Endodermal cell (in vitro differentiated cells): ENCODE measurements around the gene CTNNA1. TPM values are rescaled to one million over a fixed set of nuclear protein-coding genes. Genes with fewer than 3 reads are reported as not detected.

ENCODE experiments used
- DNase-seq: peaks from one replicate; pipeline ENCODE4 v3.0.0-alpha.2; 2017
- H3K27ac ChIP-seq: 2 replicates; pipeline ENCODE4 v1.5.1; 2013; ENCODE audit warnings: mild to moderate bottlenecking, low read depth, low read length, moderate library complexity
- H3K27me3 ChIP-seq: 2 replicates; pipeline ENCODE4 v1.6.1; 2013; ENCODE audit warnings: mild to moderate bottlenecking, low read length, moderate library complexity; ENCODE audit not compliant: insufficient read depth, control insufficient read depth, poor library complexity, severe bottlenecking
- H3K36me3 ChIP-seq: 2 replicates; pipeline ENCODE4 v1.7.0; 2013; ENCODE audit warnings: mild to moderate bottlenecking, low read length, moderate library complexity; ENCODE audit not compliant: control insufficient read depth, insufficient read depth
- H3K4me1 ChIP-seq: one replicate; pipeline ENCODE4 v1.7.0; 2013; ENCODE audit warnings: low read length; ENCODE audit not compliant: control insufficient read depth, insufficient read depth
- H3K4me3 ChIP-seq: 2 replicates; pipeline ENCODE4 v1.5.1; 2013; ENCODE audit warnings: mild to moderate bottlenecking, low read length, moderate library complexity
- H3K9ac ChIP-seq: 2 replicates; pipeline ENCODE4 v1.6.1; 2013; ENCODE audit warnings: mild to moderate bottlenecking, low read length, moderate library complexity; ENCODE audit not compliant: poor library complexity, severe bottlenecking; ENCODE audit errors: extremely low read depth
- H3K9me3 ChIP-seq: 2 replicates; pipeline ENCODE4 v1.6.1; 2013; ENCODE audit warnings: mild to moderate bottlenecking, low read length, moderate library complexity; ENCODE audit not compliant: control insufficient read depth
- H3K27ac Mint-ChIP-seq: 2 replicates; pipeline ENCODE4 v1.8.0; 2020; ENCODE audit warnings: mixed read lengths
- H3K27me3 Mint-ChIP-seq: 2 replicates; pipeline ENCODE4 v1.8.0; 2021; ENCODE audit warnings: mild to moderate bottlenecking, mixed read lengths; ENCODE audit not compliant: insufficient read depth
- H3K36me3 Mint-ChIP-seq: 2 replicates; pipeline ENCODE4 v1.8.0; 2020; ENCODE audit warnings: low read depth, mixed read lengths
- H3K4me1 Mint-ChIP-seq: 2 replicates; pipeline ENCODE4 v1.8.0; 2020; ENCODE audit warnings: mixed read lengths
- H3K4me3 Mint-ChIP-seq: 2 replicates; pipeline ENCODE4 v1.8.0; 2020; ENCODE audit warnings: mild to moderate bottlenecking, moderate library complexity, mixed read lengths
- H3K9me3 Mint-ChIP-seq: 2 replicates; pipeline ENCODE4 v1.8.0; 2020; ENCODE audit warnings: mild to moderate bottlenecking, mixed read lengths
- WGBS, 2 experiments: methylation state at CpG; one replicate each; pipeline versions ENCODE4 v1.1.5 to v1.1.7; 2013; ENCODE audit warnings: missing lambda C conversion rate in 2 of 2, mixed read lengths in 1 of 2; ENCODE audit not compliant: insufficient coverage in 1 of 2, insufficient read length in 1 of 2; 5-methylcytosine and 5-hydroxymethylcytosine counted together
- total RNA-seq, 2 donors: library from RNA; stranded (reverse); fragmentation: NEBNext Ultra II Directional in 1 of 2; extraction: Animal tissue kit (Norgen Biotek cat#: 25700) in 1 of 2; gene quantifications; 2 replicates in 1 of 2; 3 replicates in 1 of 2; pipeline ENCODE4 v1.2.1, GENCODE V29; 2021
- TF ChIP-seq, protein P1 (sequence below): fragments of 200-600 bp; sonication (generic); conservative IDR thresholded peaks from 2 replicates; pipeline ENCODE4 v1.5.0; 2021; ENCODE audit warnings: antibody characterized with exemption, mild to moderate bottlenecking

The CTNNA1 gene
- total RNA-seq, 2 donors from 2014 or later: 298 to 305 TPM

DNA sequence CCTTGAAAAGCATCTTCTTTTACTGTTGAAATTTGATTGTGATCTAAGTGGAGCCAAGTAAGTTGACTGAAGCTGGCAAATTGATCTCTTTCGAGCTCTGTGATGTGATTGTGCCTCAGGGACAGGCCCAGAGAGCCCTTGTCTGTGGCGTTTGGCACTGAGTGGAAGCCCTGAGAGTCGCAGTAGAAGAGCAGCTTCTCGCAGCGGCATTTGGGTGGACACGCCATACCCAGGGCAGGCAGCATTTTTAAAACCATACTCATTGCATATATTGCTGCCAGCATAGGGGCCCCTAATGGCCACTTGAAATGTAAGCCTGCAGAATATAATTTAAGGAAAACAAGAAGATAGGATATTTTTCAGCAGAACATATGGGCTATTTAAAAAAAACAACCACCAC, 121.0 kb downstream of the CTNNA1 start:
- Histone ChIP-seq H3K9ac (no peak overlapping the region), H3K4me3 (no peak overlapping the region), H3K36me3 (peaks cover 13% of the 10 kb centered on the region), H3K9me3 (no peaks in the 10 kb centered on the region), H3K4me1 (peaks cover 15% of the 10 kb centered on the region), H3K27ac (no peak overlapping the region), H3K27me3 (no peaks in the 10 kb centered on the region)
- peaks cover 59% of the 10 kb centered on the region for H3K4me1 Mint-ChIP-seq
- no peaks in the 10 kb centered on the region for H3K27me3 Mint-ChIP-seq
- H3K4me3 Mint-ChIP-seq: no peak overlapping the region
- H3K9me3 Mint-ChIP-seq: no peaks in the 10 kb centered on the region
- DNase-seq: no peak
- peaks cover 10% of the 10 kb centered on the region for H3K36me3 Mint-ChIP-seq
- no peak overlapping the region for H3K27ac Mint-ChIP-seq
- WGBS, 2 experiments: 94 to 100% methylated on average over 1 to 6 of the region's 6 CpGs
- TF ChIP-seq, protein P1, sequence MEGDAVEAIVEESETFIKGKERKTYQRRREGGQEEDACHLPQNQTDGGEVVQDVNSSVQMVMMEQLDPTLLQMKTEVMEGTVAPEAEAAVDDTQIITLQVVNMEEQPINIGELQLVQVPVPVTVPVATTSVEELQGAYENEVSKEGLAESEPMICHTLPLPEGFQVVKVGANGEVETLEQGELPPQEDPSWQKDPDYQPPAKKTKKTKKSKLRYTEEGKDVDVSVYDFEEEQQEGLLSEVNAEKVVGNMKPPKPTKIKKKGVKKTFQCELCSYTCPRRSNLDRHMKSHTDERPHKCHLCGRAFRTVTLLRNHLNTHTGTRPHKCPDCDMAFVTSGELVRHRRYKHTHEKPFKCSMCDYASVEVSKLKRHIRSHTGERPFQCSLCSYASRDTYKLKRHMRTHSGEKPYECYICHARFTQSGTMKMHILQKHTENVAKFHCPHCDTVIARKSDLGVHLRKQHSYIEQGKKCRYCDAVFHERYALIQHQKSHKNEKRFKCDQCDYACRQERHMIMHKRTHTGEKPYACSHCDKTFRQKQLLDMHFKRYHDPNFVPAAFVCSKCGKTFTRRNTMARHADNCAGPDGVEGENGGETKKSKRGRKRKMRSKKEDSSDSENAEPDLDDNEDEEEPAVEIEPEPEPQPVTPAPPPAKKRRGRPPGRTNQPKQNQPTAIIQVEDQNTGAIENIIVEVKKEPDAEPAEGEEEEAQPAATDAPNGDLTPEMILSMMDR: no peak

DNA sequence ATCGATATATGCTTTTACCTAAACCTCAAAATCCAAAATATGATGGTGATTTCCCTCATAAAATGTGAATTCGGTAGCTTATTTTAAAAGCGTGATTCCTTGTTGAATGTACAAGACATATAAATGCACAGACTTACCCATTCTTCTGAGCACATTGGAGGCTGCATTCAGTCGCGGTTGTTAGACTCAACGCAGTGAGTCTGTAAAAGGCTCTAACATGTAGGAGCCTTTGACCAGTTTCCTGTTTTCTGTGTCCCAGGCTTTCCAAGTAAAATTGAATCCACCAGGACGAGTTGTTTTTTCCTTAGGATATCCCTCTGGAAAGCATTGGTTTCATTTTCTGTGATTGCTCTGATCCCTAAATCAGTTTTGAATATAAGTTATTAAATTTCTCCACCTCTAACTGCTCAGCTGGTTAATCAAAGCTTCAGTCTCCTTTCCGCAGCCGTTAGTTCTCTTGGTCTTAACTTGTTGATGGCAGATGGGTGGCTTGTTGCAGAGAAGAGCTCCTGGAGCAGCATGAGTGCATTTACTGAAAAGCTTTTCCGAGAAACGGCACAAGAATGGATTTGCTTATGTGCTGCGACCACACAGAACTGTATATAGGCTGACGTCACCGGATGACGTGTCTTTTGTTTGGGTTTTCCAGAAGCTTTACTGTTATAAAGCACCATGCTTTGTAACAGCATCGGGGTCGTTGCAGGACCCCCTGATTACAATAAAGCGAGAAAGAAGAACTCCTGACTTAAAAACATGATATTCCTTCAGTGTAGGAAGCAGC, 121.7 kb downstream of the CTNNA1 start, which contains the start of gene LRRTM2:
Gene LRRTM2 (minus strand): TSS at position 565 of the 781 bp plus-strand sequence. CDS start 424 bp downstream, at position 141.
- DNase-seq: no peak
- Mint-ChIP-seq H3K27ac (peak within 1 kb of the TSS; percentile 74), H3K9me3 (no peaks in the 10 kb centered on the region), H3K27me3 (no peaks in the 10 kb centered on the region), H3K4me3 (no peak within 1 kb of the TSS), H3K4me1 (peaks cover 53% of the 10 kb centered on the region), H3K36me3 (peaks cover 16% of the 10 kb centered on the region)
- no peaks in the 10 kb centered on the region for H3K9me3 ChIP-seq
- no peaks in the 10 kb centered on the region for H3K27me3 ChIP-seq
- H3K27ac ChIP-seq: peak within 1 kb of the TSS; percentile 83
- TF ChIP-seq, protein P1: no peak
- peaks cover 13% of the 10 kb centered on the region for H3K36me3 ChIP-seq
- no peak within 1 kb of the TSS for H3K4me3 ChIP-seq
- H3K9ac ChIP-seq: no peak within 1 kb of the TSS
- peaks cover 10% of the 10 kb centered on the region for H3K4me1 ChIP-seq
- 84 to 91% methylated on average over 11 to 18 of the region's 18 CpGs for WGBS, 2 experiments

DNA sequence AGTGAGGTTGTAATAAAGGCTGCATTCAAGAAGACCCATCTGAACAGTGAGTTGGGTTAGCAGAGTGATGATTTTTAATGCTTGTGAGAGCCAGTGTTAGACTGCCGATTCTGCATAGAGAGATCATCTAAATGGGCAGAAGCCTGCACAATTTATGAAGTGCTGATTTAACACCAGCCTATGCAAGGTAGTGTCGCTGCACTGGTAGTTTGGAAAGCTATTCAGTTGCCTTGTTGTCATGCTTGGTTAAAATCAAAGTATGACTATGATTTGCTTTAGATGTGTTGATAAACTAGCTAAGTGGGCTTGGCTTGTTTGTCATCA, 122.3 kb downstream of the CTNNA1 start:
- H3K36me3 Mint-ChIP-seq: peaks cover 19% of the 10 kb centered on the region
- peak overlapping the region; percentile 83 for H3K27ac ChIP-seq
- no peak overlapping the region for H3K4me3 Mint-ChIP-seq
- TF ChIP-seq, protein P1: no peak
- no peaks in the 10 kb centered on the region for H3K9me3 ChIP-seq
- H3K27ac Mint-ChIP-seq: no peak overlapping the region
- H3K9ac ChIP-seq: no peak overlapping the region
- peaks cover 13% of the 10 kb centered on the region for H3K36me3 ChIP-seq
- H3K27me3 ChIP-seq: no peaks in the 10 kb centered on the region
- no peak for DNase-seq
- WGBS, 2 experiments: 88 to 94% methylated on average over 2 of the region's 2 CpGs
- H3K4me3 ChIP-seq: no peak overlapping the region
- peaks cover 6% of the 10 kb centered on the region for H3K4me1 ChIP-seq
- no peaks in the 10 kb centered on the region for H3K9me3 Mint-ChIP-seq
- H3K4me1 Mint-ChIP-seq: peaks cover 50% of the 10 kb centered on the region
- H3K27me3 Mint-ChIP-seq: no peaks in the 10 kb centered on the region
